Thyroid gland (tissue), 4 donors: ENCODE results near the gene PPP1R12A. TPM values are rescaled to one million over a fixed set of nuclear protein-coding genes. Genes with fewer than 3 reads are reported as not detected.
A peak's percentile ranks its signal among the peaks of the same experiment; 100 is the strongest.

Source experiments
- DNase-seq, 2 donors: peaks; one replicate each; pipeline ENCODE4 v3.0.0-alpha.2; 2019
- H3K27ac ChIP-seq, 3 donors: fragments of 200-600 bp; sonication (generic); 1 replicate in 2 of 3; 2 replicates in 1 of 3; pipeline ENCODE4 v1.5.1; 2016 to 2019; ENCODE audit warnings: mild to moderate bottlenecking in 1 of 3, moderate library complexity in 1 of 3
- H3K27me3 ChIP-seq: fragments of 200-600 bp; sonication (generic); one replicate; pipeline ENCODE4 v1.5.1; 2019
- H3K36me3 ChIP-seq, 2 donors: fragments of 200-600 bp; sonication (generic); one replicate each; pipeline ENCODE4 v1.5.1; 2016 to 2019
- H3K4me1 ChIP-seq, 2 donors: fragments of 200-600 bp; sonication (generic); one replicate each; pipeline ENCODE4 v1.5.1; 2017 to 2019
- H3K4me3 ChIP-seq, 3 donors: fragments of 200-600 bp; sonication (generic); replicated peaks in 1 of 3; 1 replicate in 2 of 3; 2 replicates in 1 of 3; pipeline ENCODE4 v1.5.1; 2016; ENCODE audit warnings: mild to moderate bottlenecking in 1 of 3
- H3K9me3 ChIP-seq: fragments of 200-600 bp; sonication (generic); one replicate; pipeline ENCODE4 v1.5.1; 2017
- CTCF ChIP-seq, 6 experiments: fragments of 200-600 bp in 3 of 6; fragments of 450-650 bp in 3 of 6; sonication (generic) in 3 of 6; IDR thresholded peaks; one replicate each; pipeline ENCODE4 v1.5.1; 2016 to 2019; ENCODE audit warnings: antibody characterized with exemption in 6 of 6, mild to moderate bottlenecking in 2 of 6, inconsistent platforms in 1 of 6, moderate library complexity in 1 of 6
- POLR2A ChIP-seq, 2 donors: fragments of 450-650 bp; IDR thresholded peaks; one replicate each; pipeline ENCODE4 v1.6.1; 2017; ENCODE audit warnings: antibody characterized with exemption in 2 of 2, mild to moderate bottlenecking in 2 of 2, moderate library complexity in 1 of 2
- WGBS, 2 donors: methylation state at CpG; one replicate each; pipeline ENCODE4 v1.1.5; 2017; 5-methylcytosine and 5-hydroxymethylcytosine counted together
- intact Hi-C: fragments of 100-400 bp; cut with DNase I; formaldehyde crosslinking; loops from one replicate; pipeline ENCODE4 v1.15.1; 2023
- total RNA-seq, 4 donors: library from RNA; depleted of rRNA; stranded (reverse); fragments of >200 nt; gene quantifications; one replicate each; pipeline ENCODE4 v1.2.3, GENCODE V29; 2016

PPP1R12A gene
- total RNA-seq, 4 donors from 2014 or later, result 90.0 to 128 (median 100) TPM

- Histone ChIP-seq H3K27me3 (no peaks in the 10 kb centered on the region), H3K4me3 (no peak overlapping the region), H3K27ac (no peak overlapping the region), H3K36me3 (no peaks in the 10 kb centered on the region), H3K9me3 (no peaks in the 10 kb centered on the region), H3K4me1 (peaks cover 8 to 10% of the 10 kb centered on the region in 2 donors)
- DNase-seq, result no peak
- WGBS, 2 donors, result 98 to 100% methylated on average over 1 of the region's 1 CpG
- intact Hi-C loops, result no loop called here
- TF ChIP-seq CTCF (IDR thresholded peaks at IDR 0.05) (no peak), POLR2A (IDR thresholded peaks at IDR 0.05) (no peak)
These were observed 76.4 kb downstream of the PPP1R12A start for GRCh38 chr12:79858518-79858917.

GRCh38 chr12:79857675-79858074, 77.2 kb downstream of the PPP1R12A start:
- TF ChIP-seq POLR2A (IDR thresholded peaks at IDR 0.05) (no peak), CTCF (IDR thresholded peaks at IDR 0.05) (no peak)

GRCh38 chr12:79850610-79851299, 84.1 kb downstream of the PPP1R12A start:
- Histone ChIP-seq H3K4me3 (no peak overlapping the region), H3K4me1 (peaks cover 11 to 12% of the 10 kb centered on the region in 2 donors), H3K27me3 (no peaks in the 10 kb centered on the region), H3K36me3 (no peaks in the 10 kb centered on the region), H3K27ac (no peak overlapping the region), H3K9me3 (no peaks in the 10 kb centered on the region)
- intact Hi-C loops, result no loop called here
- no peak for DNase-seq
- 90 to 91% methylated on average over 1 of the region's 1 CpG for WGBS, 2 donors
- TF ChIP-seq POLR2A (IDR thresholded peaks at IDR 0.05), result no peak
- TF ChIP-seq CTCF (IDR thresholded peaks at IDR 0.05), result no peak

More at GRCh38 chr12:79857675-79858074, 77.2 kb downstream of the PPP1R12A start:
- no peaks in the 10 kb centered on the region for H3K36me3 ChIP-seq
- DNase-seq, result no peak
- no peaks in the 10 kb centered on the region for H3K9me3 ChIP-seq
- intact Hi-C loops, result no loop called here
- H3K27ac ChIP-seq, result no peak overlapping the region
- peaks cover 8 to 10% of the 10 kb centered on the region in 2 donors for H3K4me1 ChIP-seq
- WGBS, 2 donors, result 44 to 47% methylated on average over 2 of the region's 2 CpGs
- no peak overlapping the region for H3K4me3 ChIP-seq
- H3K27me3 ChIP-seq, result no peaks in the 10 kb centered on the region

GRCh38 chr12:79848339-79848738, 86.6 kb downstream of the PPP1R12A start:
- peaks cover 11 to 12% of the 10 kb centered on the region in 2 donors for H3K4me1 ChIP-seq
- no peaks in the 10 kb centered on the region for H3K9me3 ChIP-seq
- no peaks in the 10 kb centered on the region for H3K27me3 ChIP-seq
- WGBS, 2 donors, result 37 to 43% methylated on average over 4 of the region's 4 CpGs
- H3K4me3 ChIP-seq, result no peak overlapping the region
- DNase-seq, result no peak
- TF ChIP-seq POLR2A (IDR thresholded peaks at IDR 0.05), result no peak
- intact Hi-C loops, result no loop called here
- peaks cover 0 to 7% of the 10 kb centered on the region in 2 donors for H3K36me3 ChIP-seq
- H3K27ac ChIP-seq, result peak overlapping the region in 1 of 3 donors; percentile 35

- intact Hi-C loops, result no loop called here
- H3K27me3 ChIP-seq, result no peaks in the 10 kb centered on the region
- DNase-seq, result no peak
- no peak for TF ChIP-seq POLR2A (IDR thresholded peaks at IDR 0.05)
- no peak for TF ChIP-seq CTCF (IDR thresholded peaks at IDR 0.05)
- H3K4me3 ChIP-seq, result no peak overlapping the region
- H3K36me3 ChIP-seq, result peaks cover 0 to 7% of the 10 kb centered on the region in 2 donors
- no peaks in the 10 kb centered on the region for H3K9me3 ChIP-seq
- H3K27ac ChIP-seq, result no peak overlapping the region
- H3K4me1 ChIP-seq, result peaks cover 12 to 16% of the 10 kb centered on the region in 2 donors
- 70 to 74% methylated on average over 1 of the region's 1 CpG for WGBS, 2 donors
These were observed 87.5 kb downstream of the PPP1R12A start for GRCh38 chr12:79847417-79847816.
